Spleen (tissue), 7 donors: Measurements from ENCODE around the gene TAC3.

ENCODE experiments used
- CTCF ChIP-seq, 11 experiments: fragments of 200-600 bp in 7 of 11; fragments of 450-650 bp in 4 of 11; sonication (generic) in 4 of 11; IDR thresholded peaks in 8 of 11; conservative IDR thresholded peaks in 3 of 11; 1 replicate in 7 of 11; 2 replicates in 4 of 11; pipeline versions ENCODE4 v1.4.0 to v1.8.0; 2016 to 2021; ENCODE audit warnings: antibody characterized with exemption in 11 of 11, inconsistent platforms in 4 of 11, mild to moderate bottlenecking in 1 of 11
- POLR2AphosphoS5 ChIP-seq, 3 donors: sonication (generic); formaldehyde crosslinking; IDR thresholded peaks; one replicate each; pipeline ENCODE4 v1.5.1; 2017; ENCODE audit warnings: antibody characterized with exemption in 3 of 3
- donor health status: DM: no; HTN: no; CAD: no; lungs with moderate emphysema.
- donor health status: DM: no; HTN: no; CAD: no.
- donor health status: DM: no; HTN: no; CAD: no.

GRCh38 chr12:57009949-57010626 is 6.2 kb downstream of the TAC3 start:
- TF ChIP-seq CTCF (IDR thresholded peaks at IDR 0.05 in 8 of 11, conservative IDR thresholded peaks at IDR 0.05 in 3 of 11) = no peak
- no peak for TF ChIP-seq POLR2AphosphoS5 (IDR thresholded peaks at IDR 0.05)
